ENCODE measurements around the gene TRMT44.

The TRMT44 gene

GRCh38 chr4:8515316-8516060 lies 74.9 kb downstream of the TRMT44 start:
- no peak for DNase-seq (ENCODE audit: low read depth)

- DNase-seq (ENCODE audit: low read depth): no peak
Observed at GRCh38 chr4:8516061-8516573, 75.5 kb downstream of the TRMT44 start.

GRCh38 chr4:8516996-8517550 lies 76.5 kb downstream of the TRMT44 start:
- no peak for DNase-seq (ENCODE audit: low read depth)

GRCh38 chr4:8517946-8518345 lies 77.4 kb downstream of the TRMT44 start:
- DNase-seq (ENCODE audit: low read depth): no peak

GRCh38 chr4:8522160-8523120 lies 81.9 kb downstream of the TRMT44 start:
- no peak for DNase-seq (ENCODE audit: low read depth)

GRCh38 chr4:8523175-8523574 lies 82.6 kb downstream of the TRMT44 start:
- no peak for DNase-seq (ENCODE audit: low read depth)

GRCh38 chr4:8523766-8524165 lies 83.2 kb downstream of the TRMT44 start:
- no peak for DNase-seq (ENCODE audit: low read depth)

- no peak for DNase-seq (ENCODE audit: low read depth)
Observed at GRCh38 chr4:8524595-8525382, 84.2 kb downstream of the TRMT44 start.

- DNase-seq (ENCODE audit: low read depth): no peak
Observed at GRCh38 chr4:8525383-8526120, 85.0 kb downstream of the TRMT44 start.

Measured in stimulated activated CD8-positive, alpha-beta memory T cell treated with anti-CD3 and anti-CD28 coated beads, Interleukin-12 subunit alpha, Interleukin-12 subunit beta, amount 100 ng/mL, for 1 hour (primary cell).